H1 (cell line): ENCODE data around the gene NMRK1. TPM values are rescaled to one million over a fixed set of nuclear protein-coding genes. Genes with fewer than 3 reads are reported as not detected.

Experiments used
- BACH1 ChIP-seq: IDR thresholded peaks from 2 replicates; pipeline ENCODE4 v1.6.1; 2012; ENCODE audit warnings: low read length, improper control_type of control experiment
- FOSL1 ChIP-seq: IDR thresholded peaks from 2 replicates; pipeline ENCODE4 v1.6.1; 2011; ENCODE audit warnings: mild to moderate bottlenecking, low read depth, low read length, moderate library complexity; ENCODE audit not compliant: insufficient read depth
- JUN ChIP-seq: IDR thresholded peaks from 2 replicates; pipeline ENCODE4 v1.6.1; 2011; ENCODE audit warnings: low read depth, mild to moderate bottlenecking, improper control_type of control experiment, low read length
- polyA plus RNA-seq, 7 experiments: library from polyadenylated mRNA; depleted of rRNA in 3 of 7; stranded (reverse) in 5 of 7; unstranded in 2 of 7; fragments of >200 nt in 5 of 7; fragments of 200-250 nt in 2 of 7; gene quantifications; 1 replicate in 5 of 7; 2 replicates in 1 of 7; 4 replicates in 1 of 7; pipeline versions ENCODE4 v1.2.1 to v1.2.3, GENCODE V29; 2011 to 2013; ENCODE audit warnings: missing spikeins in 2 of 7, mixed read lengths in 2 of 7
- total RNA-seq: library from RNA; stranded (reverse); fragmentation: NEBNext Ultra II Directional; extraction: Animal tissue kit (Norgen Biotek cat#: 25700); gene quantifications from 2 replicates; pipeline ENCODE4 v1.2.1, GENCODE V29; 2021
- TF ChIP-seq, protein P1 (sequence below), 3 experiments: IDR thresholded peaks; 1 replicate in 2 of 3; 2 replicates in 1 of 3; pipeline versions ENCODE4 v1.5.1 to v1.6.1; 2011; ENCODE audit warnings: low read length in 3 of 3, mild to moderate bottlenecking in 3 of 3, inconsistent platforms in 2 of 3, low read depth in 1 of 3, moderate library complexity in 1 of 3; ENCODE audit not compliant: insufficient read depth in 1 of 3; ENCODE audit errors: control extremely low read depth in 1 of 3

NMRK1 gene
- total and polyA plus RNA-seq, 2 of the 8 experiments (the other 6 are each of a cell fraction or from before 2014, with no cell fraction given) = 5.8 to 8.1 TPM

DNA sequence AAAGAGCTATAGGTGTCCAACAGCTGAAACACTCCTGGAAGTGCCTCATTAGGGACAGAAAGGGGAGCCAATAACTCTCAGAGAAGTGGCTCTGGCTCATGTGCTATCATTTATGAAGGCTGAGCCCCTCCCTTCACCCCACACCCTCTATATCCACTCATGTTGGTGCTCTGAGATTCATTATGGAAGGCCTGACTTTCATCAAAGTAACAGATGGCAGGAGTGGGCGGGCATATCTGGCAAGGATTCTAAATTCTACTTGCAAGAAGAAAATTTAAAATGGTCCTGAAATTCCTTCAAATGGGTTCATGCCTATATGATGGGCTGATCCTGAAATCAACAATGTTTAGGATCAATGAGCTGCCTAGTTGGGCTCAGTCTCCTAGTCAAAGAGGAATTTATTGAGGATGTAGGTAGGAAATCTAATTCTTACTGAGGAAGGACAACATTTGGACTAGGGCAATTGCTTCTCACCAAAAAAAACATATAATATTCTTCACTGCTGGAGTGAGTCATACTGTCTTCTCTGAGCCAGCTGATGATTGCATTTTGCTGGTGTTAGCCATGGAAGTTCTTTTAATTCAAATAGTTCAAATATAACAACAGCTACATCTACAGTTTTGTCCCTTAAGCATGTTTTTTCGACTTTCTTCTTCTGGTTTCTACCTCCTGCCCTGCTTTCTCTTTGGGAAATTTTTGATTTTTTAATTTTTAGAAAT lies 23.5 kb downstream of the NMRK1 start (continued):
- TF ChIP-seq, protein P1, sequence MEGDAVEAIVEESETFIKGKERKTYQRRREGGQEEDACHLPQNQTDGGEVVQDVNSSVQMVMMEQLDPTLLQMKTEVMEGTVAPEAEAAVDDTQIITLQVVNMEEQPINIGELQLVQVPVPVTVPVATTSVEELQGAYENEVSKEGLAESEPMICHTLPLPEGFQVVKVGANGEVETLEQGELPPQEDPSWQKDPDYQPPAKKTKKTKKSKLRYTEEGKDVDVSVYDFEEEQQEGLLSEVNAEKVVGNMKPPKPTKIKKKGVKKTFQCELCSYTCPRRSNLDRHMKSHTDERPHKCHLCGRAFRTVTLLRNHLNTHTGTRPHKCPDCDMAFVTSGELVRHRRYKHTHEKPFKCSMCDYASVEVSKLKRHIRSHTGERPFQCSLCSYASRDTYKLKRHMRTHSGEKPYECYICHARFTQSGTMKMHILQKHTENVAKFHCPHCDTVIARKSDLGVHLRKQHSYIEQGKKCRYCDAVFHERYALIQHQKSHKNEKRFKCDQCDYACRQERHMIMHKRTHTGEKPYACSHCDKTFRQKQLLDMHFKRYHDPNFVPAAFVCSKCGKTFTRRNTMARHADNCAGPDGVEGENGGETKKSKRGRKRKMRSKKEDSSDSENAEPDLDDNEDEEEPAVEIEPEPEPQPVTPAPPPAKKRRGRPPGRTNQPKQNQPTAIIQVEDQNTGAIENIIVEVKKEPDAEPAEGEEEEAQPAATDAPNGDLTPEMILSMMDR (IDR thresholded peaks at IDR 0.05; ENCODE audit: control extremely low read depth in 1 of 3, insufficient read depth in 1 of 3, low read depth in 1 of 3, low read length in 3 of 3) = no peak
- TF ChIP-seq JUN (no peak), FOSL1 (no peak), BACH1 (no peak)
